Measurements from ENCODE around the gene USP24. TPM values are rescaled to one million over a fixed set of nuclear protein-coding genes. Genes with fewer than 3 reads are reported as not detected.

The USP24 gene
- total RNA-seq, 1 donor from 2014 or later: 35.8 TPM

- TF ChIP-seq POLR2AphosphoS5 (IDR thresholded peaks at IDR 0.05; ENCODE audit: insufficient read depth in 1 of 2, low read depth in 1 of 2): no peak
- no peak for TF ChIP-seq POLR2A (IDR thresholded peaks at IDR 0.05)
- TF ChIP-seq CTCF (IDR thresholded peaks at IDR 0.05): no peak
- intact Hi-C loops (cut with DNase I): no loop called here
- Histone ChIP-seq H3K36me3 (peaks cover 2 to 88% of the 10 kb centered on the region in 2 donors), H3K27ac (no peak overlapping the region), H3K4me3 (no peak overlapping the region), H3K27me3 (no peaks in the 10 kb centered on the region), H3K9me3 (no peaks in the 10 kb centered on the region), H3K4me1 (no peaks in the 10 kb centered on the region)
- no peak for DNase-seq (ENCODE audit: extremely low spot score in 2 of 2)
These were observed 127.7 kb downstream of the USP24 start for GRCh38 chr1:55087439-55087838.

GRCh38 chr1:55084257-55084656, 130.9 kb downstream of the USP24 start:
- Histone ChIP-seq H3K4me1 (no peaks in the 10 kb centered on the region), H3K36me3 (peaks cover 2 to 95% of the 10 kb centered on the region in 2 donors)

GRCh38 chr1:55081905-55082296, 133.3 kb downstream of the USP24 start:
- Histone ChIP-seq H3K27me3 (no peaks in the 10 kb centered on the region), H3K36me3 (peaks cover 5 to 95% of the 10 kb centered on the region in 2 donors), H3K4me3 (no peak overlapping the region), H3K9me3 (no peaks in the 10 kb centered on the region), H3K4me1 (no peaks in the 10 kb centered on the region), H3K27ac (no peak overlapping the region)
- DNase-seq (ENCODE audit: extremely low spot score in 2 of 2): no peak
- intact Hi-C loops (cut with DNase I): no loop called here
- TF ChIP-seq POLR2AphosphoS5 (IDR thresholded peaks at IDR 0.05; ENCODE audit: insufficient read depth in 1 of 2, low read depth in 1 of 2) (no peak), POLR2A (IDR thresholded peaks at IDR 0.05) (no peak), CTCF (IDR thresholded peaks at IDR 0.05) (no peak)

More at GRCh38 chr1:55084257-55084656, 130.9 kb downstream of the USP24 start:
- Histone ChIP-seq H3K27ac (no peak overlapping the region), H3K27me3 (no peaks in the 10 kb centered on the region), H3K4me3 (no peak overlapping the region), H3K9me3 (no peaks in the 10 kb centered on the region)
- TF ChIP-seq CTCF (IDR thresholded peaks at IDR 0.05) (no peak), POLR2A (IDR thresholded peaks at IDR 0.05) (no peak), POLR2AphosphoS5 (IDR thresholded peaks at IDR 0.05; ENCODE audit: insufficient read depth in 1 of 2, low read depth in 1 of 2) (no peak)
- DNase-seq (ENCODE audit: extremely low spot score in 2 of 2): no peak
- intact Hi-C loops (cut with DNase I): no loop called here

- H3K36me3 ChIP-seq: peaks cover 5 to 96% of the 10 kb centered on the region in 2 donors
- no peak for DNase-seq (ENCODE audit: extremely low spot score in 2 of 2)
- intact Hi-C loops (cut with DNase I): no loop called here
- TF ChIP-seq CTCF (IDR thresholded peaks at IDR 0.05) (no peak), POLR2A (IDR thresholded peaks at IDR 0.05) (no peak), POLR2AphosphoS5 (IDR thresholded peaks at IDR 0.05; ENCODE audit: insufficient read depth in 1 of 2, low read depth in 1 of 2) (no peak)
- H3K27ac ChIP-seq: no peak overlapping the region
- no peak overlapping the region for H3K4me3 ChIP-seq
- H3K4me1 ChIP-seq: no peaks in the 10 kb centered on the region
- no peaks in the 10 kb centered on the region for H3K9me3 ChIP-seq
- H3K27me3 ChIP-seq: no peaks in the 10 kb centered on the region
These were observed 133.8 kb downstream of the USP24 start for GRCh38 chr1:55081188-55081904.

- Histone ChIP-seq H3K36me3 (peaks cover 3 to 94% of the 10 kb centered on the region in 2 donors), H3K27ac (no peak overlapping the region), H3K4me1 (no peaks in the 10 kb centered on the region), H3K4me3 (no peak overlapping the region), H3K9me3 (no peaks in the 10 kb centered on the region), H3K27me3 (no peaks in the 10 kb centered on the region)
- intact Hi-C loops (cut with DNase I): no loop called here
- no peak for TF ChIP-seq POLR2A (IDR thresholded peaks at IDR 0.05)
- no peak for TF ChIP-seq POLR2AphosphoS5 (IDR thresholded peaks at IDR 0.05; ENCODE audit: insufficient read depth in 1 of 2, low read depth in 1 of 2)
- no peak for TF ChIP-seq CTCF (IDR thresholded peaks at IDR 0.05)
- DNase-seq (ENCODE audit: extremely low spot score in 2 of 2): no peak
These were observed 135.5 kb downstream of the USP24 start for GRCh38 chr1:55079651-55080050.
